GM21360 (cell line): ENCODE data around the gene DKC1.
A peak's percentile ranks its signal among the peaks of the same experiment; 100 is the strongest.

Experiments
- ATAC-seq: cut with Tn5 transposase; IDR thresholded peaks from one replicate; pipeline ENCODE4 v1.9.1; 2021; ENCODE audit warnings: mild to moderate bottlenecking, moderate library complexity; ENCODE audit not compliant: unreplicated experiment

DKC1 gene

GRCh38 chrX:154762537-154763296 is at the start of gene DKC1:
Gene DKC1, plus strand, starts transcription at chrX:154762864. Its CDS starts 102 bp downstream, at chrX:154762966.
- ATAC-seq, result peak; percentile 87

GRCh38 chrX:154714925-154715324 is 47.7 kb upstream of the DKC1 start:
- no peak for ATAC-seq

- ATAC-seq, result no peak
These were observed 46.8 kb upstream of the DKC1 start for GRCh38 chrX:154715825-154716224.

- no peak for ATAC-seq
These were observed 44.8 kb upstream of the DKC1 start for GRCh38 chrX:154717824-154718223.

GRCh38 chrX:154718616-154719015 is 44.0 kb upstream of the DKC1 start:
- ATAC-seq, result no peak

- no peak for ATAC-seq
These were observed 43.5 kb upstream of the DKC1 start for GRCh38 chrX:154719132-154719675.

- ATAC-seq, result no peak
These were observed 42.6 kb upstream of the DKC1 start for GRCh38 chrX:154720067-154720466.

GRCh38 chrX:154721155-154721554 is 41.5 kb upstream of the DKC1 start:
- ATAC-seq, result no peak

GRCh38 chrX:154724993-154725756 is 37.5 kb upstream of the DKC1 start:
- ATAC-seq, result no peak

- ATAC-seq, result no peak
These were observed 35.2 kb upstream of the DKC1 start for GRCh38 chrX:154727418-154727817.

GRCh38 chrX:154727871-154728270 is 34.8 kb upstream of the DKC1 start:
- no peak for ATAC-seq

GRCh38 chrX:154728431-154729190 is 34.1 kb upstream of the DKC1 start:
- no peak for ATAC-seq

GRCh38 chrX:154729439-154729838 is 33.2 kb upstream of the DKC1 start:
- no peak for ATAC-seq

GRCh38 chrX:154730253-154730891 is 32.3 kb upstream of the DKC1 start:
- no peak for ATAC-seq

- ATAC-seq, result no peak
These were observed 31.5 kb upstream of the DKC1 start for GRCh38 chrX:154731184-154731583.

GRCh38 chrX:154731881-154732280 is 30.8 kb upstream of the DKC1 start:
- ATAC-seq, result no peak

- no peak for ATAC-seq
These were observed 30.1 kb upstream of the DKC1 start for GRCh38 chrX:154732421-154733065.

GRCh38 chrX:154733066-154733425 is 29.6 kb upstream of the DKC1 start:
- ATAC-seq, result no peak

- no peak for ATAC-seq
These were observed 28.4 kb upstream of the DKC1 start for GRCh38 chrX:154734061-154734781.
